ENCODE measurements around the gene FAM200B.

The FAM200B gene

GRCh38 chr4:15667006-15667405 is 14.6 kb upstream of the FAM200B start:
- DNase-seq = no peak

DNA sequence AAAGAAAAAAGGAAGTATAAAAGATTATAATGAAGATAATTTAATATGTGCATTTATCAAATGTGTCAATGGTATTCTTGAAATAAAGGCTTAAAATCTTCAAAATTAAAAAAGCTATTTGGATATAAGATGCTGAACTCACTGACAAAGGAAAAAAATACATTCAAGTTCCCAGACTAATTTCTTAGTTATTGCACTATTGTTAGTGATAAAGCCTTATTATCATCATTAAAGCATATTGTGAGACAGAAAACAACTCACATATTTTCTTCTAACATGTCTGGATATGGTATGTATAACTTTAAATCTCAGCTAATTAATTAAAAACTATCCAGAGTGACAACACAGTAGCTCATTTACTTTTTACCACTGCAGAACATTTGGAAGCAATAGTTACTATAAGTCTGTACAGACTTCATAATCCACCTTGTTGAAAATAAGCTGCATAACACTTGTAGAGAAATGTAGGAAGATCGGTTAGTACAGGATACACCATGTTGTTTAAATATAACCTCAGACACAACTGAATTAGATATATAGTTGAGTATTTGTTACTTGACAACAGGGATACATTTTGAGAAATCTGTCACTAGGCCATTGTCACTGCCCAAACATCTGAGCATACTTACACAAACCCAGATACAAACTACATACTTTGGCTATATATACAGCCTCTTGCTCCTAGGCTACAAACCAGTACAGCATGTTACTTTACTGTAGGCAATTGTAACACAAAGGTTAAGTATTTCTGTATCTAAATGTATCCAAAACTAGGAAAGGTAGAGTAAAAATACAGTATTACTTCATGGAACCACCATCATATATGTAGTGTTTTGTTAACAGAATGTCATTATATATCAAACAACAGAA is 12.8 kb upstream of the FAM200B start:
- DNase-seq = peak in 1 of 51 donors; percentile 3

DNA sequence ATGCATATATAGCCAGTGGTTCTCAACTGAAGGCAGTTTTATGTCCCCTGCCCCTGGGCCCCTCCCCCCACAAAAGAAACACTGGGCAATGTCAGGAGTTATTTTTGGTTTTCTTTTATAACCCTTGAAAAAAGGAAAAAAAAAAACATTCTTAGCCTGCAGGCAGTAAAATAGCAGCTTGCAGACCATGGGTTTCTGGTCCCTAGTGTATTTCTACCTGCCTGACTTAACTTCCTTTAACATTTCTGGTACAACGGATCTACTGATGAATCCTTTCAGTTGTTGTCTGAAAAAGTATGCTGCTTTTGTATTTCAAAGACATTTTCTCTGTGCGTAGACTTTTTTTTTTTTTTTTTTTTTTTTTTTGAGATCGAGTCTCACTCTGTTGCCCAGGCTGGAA is 11.1 kb upstream of the FAM200B start:
- DNase-seq = no peak

DNA sequence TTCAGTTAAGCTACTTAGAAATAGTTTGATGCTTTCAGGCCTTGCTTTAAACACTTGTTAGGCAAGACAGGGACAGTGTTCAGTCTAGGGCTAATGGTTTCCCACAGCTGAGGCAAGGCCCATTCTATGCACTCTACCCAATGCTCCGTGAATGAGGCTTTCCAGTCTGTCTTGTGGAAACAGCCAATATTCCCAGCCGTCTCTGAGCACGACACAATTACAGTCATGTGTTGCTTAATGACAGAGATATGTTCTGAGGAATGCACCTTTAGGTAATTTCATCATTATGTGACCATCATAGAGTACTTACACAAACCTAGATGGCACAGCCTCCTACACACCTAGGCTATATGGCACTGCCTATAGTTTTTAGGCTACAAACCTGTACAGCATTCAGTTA is 9.5 kb upstream of the FAM200B start:
- no peak for DNase-seq

GRCh38 chr4:15673337-15673736 is 8.3 kb upstream of the FAM200B start:
- DNase-seq = no peak

- no peak for DNase-seq
These were observed 7.6 kb upstream of the FAM200B start for GRCh38 chr4:15674046-15674445.

DNA sequence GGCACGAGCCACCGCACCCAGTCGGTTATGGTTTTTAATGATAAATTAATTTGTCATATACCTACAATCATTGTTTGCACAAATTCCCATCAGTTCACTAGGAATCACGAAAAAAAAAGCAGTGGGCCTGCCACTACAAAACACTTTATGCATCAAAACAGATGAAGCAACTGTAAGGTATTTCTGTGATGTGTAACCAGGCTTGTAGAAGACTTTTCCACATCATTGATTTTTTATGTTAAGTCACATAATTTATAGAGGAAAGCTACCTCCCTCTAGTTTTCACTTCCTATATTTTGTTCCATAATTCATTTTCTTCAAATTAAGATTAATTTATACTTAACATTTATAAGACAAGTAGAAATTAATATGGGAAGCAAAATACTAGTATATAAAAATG is 6.7 kb upstream of the FAM200B start:
- no peak for DNase-seq

DNA sequence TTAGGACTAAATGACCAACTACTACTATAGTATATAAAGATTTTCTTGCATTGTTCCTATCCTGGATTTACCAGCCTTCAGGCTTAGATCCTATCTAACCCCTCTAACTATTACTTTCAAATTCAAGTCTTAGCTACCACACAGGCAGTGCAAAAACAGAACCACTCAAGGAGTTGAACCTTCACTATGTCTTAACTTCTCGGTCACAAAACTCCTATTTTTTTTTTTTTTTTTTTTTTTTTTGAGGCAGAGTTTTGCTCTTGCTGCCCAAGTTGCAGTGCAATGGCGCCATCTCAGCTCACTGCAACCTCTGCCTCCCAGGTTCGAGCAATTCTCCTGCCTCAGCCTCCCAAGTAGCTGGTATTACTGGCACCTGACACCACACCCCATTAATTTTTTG is 6.3 kb upstream of the FAM200B start:
- no peak for DNase-seq

DNA sequence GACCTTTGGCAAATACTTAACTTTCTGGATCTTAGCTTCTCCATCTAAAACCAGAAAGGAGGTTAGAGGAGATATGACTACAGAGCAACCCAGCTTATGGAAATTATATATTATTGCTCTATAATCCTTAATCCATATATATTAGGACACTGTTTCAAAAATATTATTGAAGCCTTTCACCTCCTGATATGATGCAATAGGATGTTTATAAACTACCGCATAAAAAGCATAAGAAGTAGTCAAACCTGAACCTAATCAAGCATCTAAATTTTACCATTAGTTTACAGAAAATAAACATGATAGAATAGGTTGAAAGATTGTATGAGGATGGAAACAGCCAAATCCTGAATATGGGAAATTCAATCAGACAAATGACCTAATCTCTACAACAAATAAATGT is 5.6 kb upstream of the FAM200B start:
- no peak for DNase-seq

GRCh38 chr4:15676899-15677298 is 4.7 kb upstream of the FAM200B start:
- DNase-seq = no peak

GRCh38 chr4:15677507-15677988 is 4.1 kb upstream of the FAM200B start:
- DNase-seq = no peak

GRCh38 chr4:15681067-15681371 is 608 bp upstream of the FAM200B start:
- DNase-seq = no peak

- DNase-seq = no peak
These were observed 865 bp downstream of the FAM200B start for GRCh38 chr4:15682242-15683142.

- no peak for DNase-seq
These were observed 1.5 kb downstream of the FAM200B start for GRCh38 chr4:15683143-15683495.

DNA sequence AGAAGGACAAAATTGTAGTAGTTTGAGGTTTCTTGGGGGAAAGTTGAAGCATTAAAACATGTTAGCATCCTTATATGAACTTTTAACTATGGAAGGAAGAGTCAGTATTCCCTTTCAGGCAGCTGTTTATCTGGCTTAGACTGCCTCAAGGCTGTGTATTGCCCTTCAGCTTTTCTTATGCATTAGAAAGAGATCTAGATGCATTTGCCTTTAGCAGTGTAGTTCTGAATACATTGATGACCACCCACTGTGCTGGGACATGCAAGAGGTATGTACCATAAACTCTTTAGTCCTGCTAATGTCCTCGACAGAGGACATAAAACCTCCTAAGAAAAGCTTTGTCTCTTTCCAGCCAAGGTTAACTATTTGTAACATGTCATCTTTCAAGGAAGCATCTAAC is 2.9 kb downstream of the FAM200B start:
- no peak for DNase-seq

DNA sequence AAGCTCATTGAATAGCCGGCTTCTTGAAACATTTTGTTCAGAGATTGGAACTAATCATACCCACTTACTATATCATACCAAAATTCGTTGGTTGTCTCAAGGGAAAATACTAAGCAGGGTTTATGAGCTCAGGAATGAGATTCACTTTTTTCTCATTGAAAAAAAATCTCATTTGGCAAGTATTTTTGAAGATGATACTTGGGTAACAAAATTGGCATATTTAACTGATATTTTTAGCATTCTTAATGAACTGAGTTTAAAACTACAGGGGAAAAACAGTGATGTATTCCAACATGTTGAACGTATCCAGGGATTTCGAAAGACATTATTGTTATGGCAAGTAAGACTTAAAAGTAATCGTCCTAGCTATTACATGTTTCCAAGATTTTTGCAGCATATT is 6.4 kb downstream of the FAM200B start:
- no peak for DNase-seq

DNA sequence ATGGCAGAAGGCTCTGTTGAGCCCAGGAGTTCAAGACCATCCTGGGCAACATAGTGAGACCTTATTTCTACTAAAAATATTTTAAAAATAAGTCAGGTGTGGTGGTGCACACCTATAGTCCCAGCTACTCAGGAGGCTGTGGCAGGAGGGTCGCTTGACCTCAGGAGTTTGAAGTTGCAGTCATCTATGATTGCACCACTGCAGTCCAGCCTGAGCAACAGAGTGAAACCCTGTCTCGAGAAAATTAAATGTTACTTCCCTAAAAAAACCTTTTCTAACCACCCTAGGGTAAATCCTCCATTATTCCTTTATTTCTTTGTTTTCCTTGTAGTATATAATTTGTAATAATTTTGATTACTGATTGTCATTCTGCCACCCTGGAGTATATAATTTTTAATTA is 7.9 kb downstream of the FAM200B start:
- DNase-seq = no peak

DNA sequence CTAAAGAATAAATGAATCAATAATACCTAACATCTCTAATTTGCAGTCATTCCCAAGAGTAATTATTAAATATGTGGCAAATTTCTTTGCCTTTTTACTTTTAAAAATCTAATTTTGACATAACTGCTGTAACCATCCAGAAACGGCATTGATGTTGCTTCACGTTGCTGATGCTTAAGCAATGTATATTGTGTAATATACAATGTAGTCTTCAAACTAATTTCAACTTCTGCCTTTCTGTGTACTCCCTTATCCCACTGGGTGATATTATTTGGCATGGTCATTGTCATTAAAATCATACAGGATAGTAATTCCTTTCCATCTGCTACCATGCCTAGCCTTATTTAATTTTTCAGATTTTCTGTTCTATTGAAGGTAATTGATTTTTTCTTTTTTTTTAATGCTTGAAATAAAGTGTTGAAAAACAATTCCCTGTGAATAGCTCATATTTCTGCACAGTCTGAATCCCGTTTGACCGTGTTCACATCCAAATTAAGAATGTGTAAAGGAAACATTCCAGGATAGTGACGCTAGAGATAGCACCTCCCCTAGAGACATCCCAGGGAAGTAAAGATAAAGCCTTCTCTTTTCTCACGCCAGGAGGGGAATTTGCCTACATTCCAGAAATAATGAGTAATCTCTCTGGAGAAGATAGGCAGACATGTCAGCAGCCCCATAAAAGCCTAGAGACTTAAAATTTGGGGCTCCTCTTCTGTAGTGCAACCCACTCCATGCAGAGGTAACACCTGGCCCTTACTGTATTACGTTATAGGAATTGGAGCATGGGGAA is 8.6 kb downstream of the FAM200B start:
- DNase-seq = no peak

DNA sequence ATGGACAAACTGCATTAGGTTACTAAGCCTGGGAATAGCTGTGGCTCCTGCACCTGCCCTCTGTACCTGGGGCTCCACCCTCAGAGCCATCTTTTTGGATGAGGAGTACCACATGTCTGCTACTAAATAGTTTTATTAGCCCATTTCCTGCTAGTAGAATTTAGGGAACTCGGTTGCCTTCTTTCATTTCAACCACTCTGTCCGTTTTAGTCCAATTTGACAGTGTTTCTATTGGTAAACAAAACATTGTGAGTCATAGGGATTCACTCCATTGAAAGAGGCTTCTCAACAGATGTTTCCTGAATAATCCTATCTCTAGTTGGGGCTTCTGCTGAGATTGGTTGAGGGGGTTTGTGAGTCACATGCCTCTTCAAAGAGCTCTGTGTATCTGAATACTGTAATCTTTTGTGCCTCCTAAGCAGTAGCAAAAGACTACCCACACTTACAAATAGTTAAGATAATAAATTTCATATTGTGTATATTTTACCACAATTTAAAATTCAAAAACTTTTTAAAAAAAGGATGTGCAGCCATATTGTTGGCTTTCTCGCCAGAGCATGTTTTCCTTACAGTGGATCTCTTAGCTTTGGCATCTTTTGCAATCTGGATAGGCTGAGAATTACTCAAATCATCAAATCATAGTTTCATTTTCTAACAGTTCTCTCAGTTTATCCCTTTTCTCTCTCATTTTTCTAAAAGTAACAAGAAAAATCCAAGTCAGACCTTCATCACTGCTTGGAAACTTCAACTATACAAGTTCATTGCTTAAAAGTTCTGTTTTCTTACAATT is 9.9 kb downstream of the FAM200B start:
- DNase-seq = peak in 2 of 51 donors; percentile 18 to 33

- no peak for DNase-seq
These were observed 11.0 kb downstream of the FAM200B start for GRCh38 chr4:15692602-15693001.

DNA sequence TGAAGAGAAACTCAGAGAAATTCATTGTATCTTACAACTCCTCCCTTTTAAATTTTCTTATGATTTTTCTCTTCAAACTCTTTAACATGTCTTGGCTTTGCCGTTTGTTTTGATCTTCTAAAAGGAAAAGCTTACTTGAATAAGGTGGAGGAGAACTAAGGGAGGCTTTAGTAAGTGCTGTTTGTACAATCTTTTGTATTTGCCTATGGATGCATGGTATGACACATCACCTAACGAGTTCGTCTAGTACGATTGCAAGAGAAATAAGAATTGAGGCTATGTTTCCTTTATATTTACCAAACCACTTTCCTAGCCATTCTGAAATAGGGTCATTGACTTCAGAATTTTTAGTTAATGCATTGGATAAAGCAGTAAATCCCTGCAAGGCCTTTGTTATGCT is 12.8 kb downstream of the FAM200B start:
- no peak for DNase-seq
